ENCODE data around the gene ALDH1A1.

DNA sequence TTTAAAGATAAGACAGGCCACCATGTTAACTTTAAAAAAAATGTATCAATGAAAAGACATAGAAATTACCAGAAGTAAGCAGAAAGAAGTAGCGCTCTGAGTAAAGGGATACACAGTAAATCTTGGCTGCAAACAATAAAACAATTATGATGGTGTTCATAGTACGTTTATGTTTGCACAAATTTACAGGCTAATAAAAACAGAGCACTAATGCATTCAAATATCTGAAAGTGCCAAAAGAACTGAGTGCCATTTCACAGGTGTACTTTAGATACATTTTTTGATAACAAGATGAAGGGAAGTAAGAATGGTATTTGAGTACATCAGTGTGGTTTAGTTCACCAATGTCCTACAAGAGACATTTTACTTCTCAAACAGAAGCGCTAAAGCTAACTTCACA, 32.9 kb upstream of the ALDH1A1 start:
- TF ChIP-seq, protein P1, sequence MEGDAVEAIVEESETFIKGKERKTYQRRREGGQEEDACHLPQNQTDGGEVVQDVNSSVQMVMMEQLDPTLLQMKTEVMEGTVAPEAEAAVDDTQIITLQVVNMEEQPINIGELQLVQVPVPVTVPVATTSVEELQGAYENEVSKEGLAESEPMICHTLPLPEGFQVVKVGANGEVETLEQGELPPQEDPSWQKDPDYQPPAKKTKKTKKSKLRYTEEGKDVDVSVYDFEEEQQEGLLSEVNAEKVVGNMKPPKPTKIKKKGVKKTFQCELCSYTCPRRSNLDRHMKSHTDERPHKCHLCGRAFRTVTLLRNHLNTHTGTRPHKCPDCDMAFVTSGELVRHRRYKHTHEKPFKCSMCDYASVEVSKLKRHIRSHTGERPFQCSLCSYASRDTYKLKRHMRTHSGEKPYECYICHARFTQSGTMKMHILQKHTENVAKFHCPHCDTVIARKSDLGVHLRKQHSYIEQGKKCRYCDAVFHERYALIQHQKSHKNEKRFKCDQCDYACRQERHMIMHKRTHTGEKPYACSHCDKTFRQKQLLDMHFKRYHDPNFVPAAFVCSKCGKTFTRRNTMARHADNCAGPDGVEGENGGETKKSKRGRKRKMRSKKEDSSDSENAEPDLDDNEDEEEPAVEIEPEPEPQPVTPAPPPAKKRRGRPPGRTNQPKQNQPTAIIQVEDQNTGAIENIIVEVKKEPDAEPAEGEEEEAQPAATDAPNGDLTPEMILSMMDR (IDR thresholded peaks at IDR 0.05; ENCODE audit: low read depth, low read length), result no peak
- no peak for TF ChIP-seq POLR2A (IDR thresholded peaks at IDR 0.05; ENCODE audit: extremely low read depth, insufficient read length)
- no peak for TF ChIP-seq MYC (IDR thresholded peaks at IDR 0.05; ENCODE audit: low read depth, low read length)
- TF ChIP-seq, protein P2, sequence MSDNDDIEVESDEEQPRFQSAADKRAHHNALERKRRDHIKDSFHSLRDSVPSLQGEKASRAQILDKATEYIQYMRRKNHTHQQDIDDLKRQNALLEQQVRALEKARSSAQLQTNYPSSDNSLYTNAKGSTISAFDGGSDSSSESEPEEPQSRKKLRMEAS (IDR thresholded peaks at IDR 0.05; ENCODE audit: low read depth, low read length), result no peak

All from NB4 (cell line).